GM04503 (cell line): ENCODE measurements around the gene CHRNA1.

Experiments
- DNase-seq: peaks from one replicate; pipeline ENCODE4 v3.0.0-alpha.2; 2012; ENCODE audit warnings: low read depth

The CHRNA1 gene

DNA sequence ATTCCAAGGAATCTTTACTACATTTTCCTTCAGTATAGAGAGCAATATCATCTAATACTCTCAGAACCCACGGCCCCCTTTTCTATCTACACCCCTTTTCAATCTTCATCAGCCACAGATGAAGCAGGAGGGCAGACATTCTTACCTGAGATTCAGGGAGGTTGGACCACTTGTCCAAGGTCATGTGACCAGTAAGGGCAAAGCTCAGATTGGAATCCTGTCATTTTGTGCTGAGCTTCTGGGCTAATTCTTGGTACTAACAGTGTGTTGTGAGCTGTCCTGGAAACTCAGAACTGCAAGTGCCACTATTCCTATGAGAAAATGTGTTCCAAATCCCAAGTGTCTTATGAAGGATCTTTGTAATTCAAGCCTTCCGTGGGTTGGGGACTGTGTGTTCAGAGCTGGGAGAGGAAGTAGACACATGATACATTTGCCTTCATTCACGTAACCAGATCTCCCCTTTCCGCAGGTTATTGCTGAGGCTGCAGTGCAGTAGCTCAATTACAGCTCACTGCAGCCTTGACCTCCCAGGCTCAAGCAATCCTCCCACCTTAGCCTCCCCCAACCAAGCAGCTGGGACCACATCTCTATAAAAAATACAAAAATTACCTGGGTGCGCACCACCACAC, 3.3 kb downstream of the CHRNA1 start:
- DNase-seq, result no peak

DNA sequence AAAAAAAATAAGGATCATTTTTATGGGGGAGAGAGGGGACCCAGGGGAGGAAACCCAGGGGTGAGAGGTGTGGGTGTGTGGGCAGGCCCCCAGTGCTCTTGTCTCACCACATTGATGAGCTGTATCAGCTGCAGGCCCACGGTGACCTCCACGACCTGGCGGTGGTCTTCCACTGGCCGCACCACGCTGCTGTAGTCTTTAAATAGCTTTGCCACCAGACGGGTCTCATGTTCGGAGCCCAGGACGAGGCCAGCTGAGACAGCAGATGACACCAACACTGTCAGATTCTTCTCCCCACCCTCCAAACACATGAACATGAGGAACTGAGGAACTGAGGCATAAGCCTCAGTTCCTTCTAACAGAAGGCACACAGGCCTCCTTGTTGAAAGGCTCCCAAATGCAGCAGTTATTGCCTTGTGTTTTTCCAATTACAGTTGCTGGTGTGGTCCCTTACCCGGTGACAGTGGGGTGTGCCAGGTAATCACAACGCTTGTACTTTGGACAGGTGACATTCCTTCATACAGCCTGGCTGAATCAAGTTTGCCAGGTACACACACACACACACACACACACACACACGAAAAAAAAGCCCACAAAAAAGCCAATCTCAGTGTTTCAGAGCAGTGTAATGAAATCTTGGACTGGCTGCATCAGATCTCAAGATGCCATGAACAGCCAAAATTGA, 4.7 kb downstream of the CHRNA1 start:
- no peak for DNase-seq

DNA sequence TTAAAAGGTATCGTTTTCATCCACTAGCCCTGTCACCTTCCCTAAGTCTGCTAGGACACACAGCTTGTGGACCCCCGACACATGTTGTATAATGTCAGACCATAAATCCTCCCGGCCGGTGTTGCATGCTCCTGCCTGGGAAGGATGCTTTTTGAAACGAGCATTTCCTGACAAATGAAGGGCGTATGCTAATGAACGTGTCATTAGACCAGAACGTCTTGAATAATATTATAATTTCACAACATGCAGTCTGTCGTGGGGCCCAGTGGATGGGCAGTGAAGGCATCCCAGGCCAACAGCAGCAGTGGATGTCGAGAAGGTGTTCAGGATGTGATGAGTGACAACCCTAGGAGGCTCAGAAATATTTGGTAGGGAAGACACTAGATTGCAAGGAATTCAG, 7.5 kb downstream of the CHRNA1 start:
- no peak for DNase-seq

DNA sequence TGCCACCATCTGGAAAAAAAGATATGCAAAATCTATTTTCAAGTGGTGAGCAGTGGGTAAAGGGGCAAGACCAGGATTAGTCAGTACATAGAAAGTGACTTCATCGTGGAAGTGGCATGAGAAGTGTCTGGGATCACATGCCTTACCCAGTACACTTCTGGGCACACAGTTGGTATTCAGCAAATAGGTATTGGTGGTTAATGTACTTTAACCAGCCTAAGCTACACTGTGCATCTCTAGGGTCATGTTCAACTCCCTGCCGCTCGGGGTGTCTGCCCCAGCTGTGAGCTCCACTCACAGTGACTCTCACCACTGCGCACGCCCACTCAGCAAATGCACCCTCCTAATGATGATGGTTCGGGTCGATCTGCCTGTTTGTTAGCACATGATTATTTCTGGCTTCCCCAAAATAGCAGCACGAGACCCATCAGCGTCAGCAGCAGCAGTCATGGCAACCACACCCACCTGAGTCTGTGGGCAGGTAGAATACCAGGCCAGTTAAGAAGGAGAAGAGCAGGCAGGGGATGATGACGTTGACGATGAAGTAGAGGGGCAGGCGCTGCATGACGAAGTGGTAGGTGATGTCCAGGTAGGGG, 11.1 kb downstream of the CHRNA1 start:
- DNase-seq, result no peak

DNA sequence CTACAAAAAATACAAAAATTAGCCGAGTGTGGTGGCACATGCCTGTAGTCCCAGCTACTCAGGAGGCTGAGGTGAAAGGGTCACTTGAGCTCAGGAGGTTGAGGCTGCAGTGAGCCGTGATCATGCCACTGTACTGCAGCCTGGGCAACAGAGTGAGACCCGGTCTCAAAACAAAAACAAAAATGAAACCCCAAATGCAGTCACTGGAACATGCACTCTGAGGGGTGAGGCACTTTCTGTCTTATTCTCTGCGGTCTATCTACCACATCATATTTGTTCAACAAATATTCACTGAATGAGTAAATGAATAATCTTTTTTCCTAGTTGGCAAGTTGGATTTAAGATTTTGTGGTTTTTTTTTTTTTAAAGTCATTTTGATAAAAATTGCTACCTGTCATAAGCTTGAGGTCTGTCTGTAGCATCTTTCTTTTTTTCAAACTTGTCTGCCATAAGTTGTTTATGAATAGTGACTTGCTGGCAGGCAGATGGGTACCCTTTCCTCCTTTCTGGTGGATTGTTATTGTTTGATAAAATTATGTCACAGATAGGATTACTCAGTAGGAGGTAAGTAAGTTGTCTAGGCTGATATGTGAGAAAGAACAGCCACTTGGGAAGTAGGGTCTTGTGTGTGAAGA, 11.8 kb downstream of the CHRNA1 start:
- DNase-seq, result no peak

DNA sequence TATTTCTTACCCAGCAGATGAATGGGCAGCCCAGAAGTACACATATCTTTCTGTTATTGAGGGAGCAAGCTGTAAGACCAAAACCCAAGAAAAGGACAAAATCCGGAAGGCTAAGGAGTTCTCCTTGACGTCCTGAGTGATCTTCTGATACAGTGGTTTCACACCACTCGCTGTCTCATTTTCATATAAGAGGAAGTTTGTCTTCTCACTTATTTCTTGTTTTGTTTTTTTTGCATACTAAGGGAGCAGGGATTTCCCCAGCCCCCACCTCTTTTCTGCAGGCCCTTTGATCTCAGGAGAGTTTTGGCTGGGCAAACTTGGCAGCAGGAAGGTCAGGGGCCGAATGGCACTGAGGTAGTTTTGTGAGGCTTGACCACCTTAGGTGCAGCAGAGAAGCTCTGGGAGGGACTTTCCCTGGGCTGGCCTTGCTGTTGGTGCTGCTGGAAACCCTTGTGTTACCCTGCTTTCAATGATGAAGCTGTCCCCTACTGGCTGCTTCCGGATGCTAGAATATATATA, 13.3 kb downstream of the CHRNA1 start:
- no peak for DNase-seq

DNA sequence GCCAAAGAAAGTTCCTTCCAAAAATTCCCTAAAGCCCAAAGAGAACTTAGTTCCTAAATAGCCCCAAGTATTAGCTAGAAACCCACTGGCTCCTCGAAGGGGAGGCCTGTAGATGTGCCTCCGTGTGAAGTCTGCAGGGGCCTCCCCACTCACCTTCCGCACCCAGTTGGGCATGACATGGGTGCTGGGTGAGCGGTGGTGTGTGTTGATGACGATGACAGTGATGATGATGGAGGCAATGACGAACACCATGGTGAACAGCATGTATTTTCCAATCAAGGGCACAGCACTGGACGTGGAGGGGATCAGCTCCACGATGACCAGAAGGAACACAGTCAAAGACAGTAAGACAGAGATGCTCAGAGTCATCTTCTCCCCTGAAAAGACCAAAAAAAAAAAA, 14.5 kb downstream of the CHRNA1 start:
- no peak for DNase-seq

DNA sequence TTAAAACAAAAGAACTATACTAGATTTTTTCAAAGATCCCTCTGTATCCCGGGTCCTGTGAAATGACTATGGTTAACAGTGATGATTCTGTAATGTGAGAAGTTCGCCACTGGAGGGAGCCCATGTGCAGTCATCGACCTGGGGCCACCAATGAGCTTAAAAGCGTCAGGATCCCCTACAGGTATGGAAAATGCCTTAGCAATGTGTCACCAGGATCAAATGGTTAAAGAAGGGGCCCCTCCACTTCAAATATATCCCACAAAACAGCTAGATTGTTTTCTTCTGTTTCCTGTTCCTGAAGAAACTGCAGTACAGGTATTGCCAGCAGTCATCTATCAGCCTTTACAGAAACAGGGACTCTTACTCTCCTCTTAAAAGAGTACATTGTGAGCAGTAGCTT, 15.3 kb downstream of the CHRNA1 start:
- DNase-seq, result no peak

DNA sequence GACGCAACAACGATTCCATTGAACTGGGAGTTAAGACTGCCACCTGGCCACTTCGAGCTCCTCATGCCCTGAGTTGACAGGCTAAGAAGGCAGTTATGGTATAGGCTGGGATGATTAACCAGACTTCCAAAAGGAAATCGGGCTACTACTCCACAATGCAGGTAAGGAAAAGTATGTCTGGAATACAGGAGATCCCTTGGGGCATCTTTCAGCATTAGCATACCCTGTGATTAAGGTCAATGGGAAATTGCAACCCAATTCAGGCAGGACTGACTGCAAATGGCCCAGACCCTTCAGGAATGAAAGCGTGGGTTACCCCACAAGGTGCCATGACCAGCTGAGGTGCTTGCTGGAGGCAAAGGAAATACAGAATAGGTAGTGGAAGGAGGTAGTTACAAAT, 19.1 kb downstream of the CHRNA1 start:
- no peak for DNase-seq

DNA sequence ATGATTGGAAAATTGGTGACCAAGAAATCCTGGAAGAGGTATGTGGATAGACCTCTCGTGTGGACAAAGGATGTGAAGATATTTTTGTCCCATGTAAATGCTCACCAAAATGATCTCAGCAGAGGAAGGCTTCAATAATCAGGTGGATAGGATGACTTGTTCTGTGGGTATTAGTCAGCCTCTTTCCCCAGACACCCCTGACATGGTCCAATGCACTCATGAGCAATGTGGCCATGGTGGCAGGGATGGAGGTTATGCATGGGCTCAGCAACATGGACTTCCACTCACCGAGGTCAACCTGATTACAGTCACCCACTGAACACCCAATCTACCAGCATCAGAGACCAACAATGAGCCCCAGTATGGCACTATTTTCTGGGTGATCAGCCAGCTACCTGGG, 20.2 kb downstream of the CHRNA1 start:
- DNase-seq, result no peak

DNA sequence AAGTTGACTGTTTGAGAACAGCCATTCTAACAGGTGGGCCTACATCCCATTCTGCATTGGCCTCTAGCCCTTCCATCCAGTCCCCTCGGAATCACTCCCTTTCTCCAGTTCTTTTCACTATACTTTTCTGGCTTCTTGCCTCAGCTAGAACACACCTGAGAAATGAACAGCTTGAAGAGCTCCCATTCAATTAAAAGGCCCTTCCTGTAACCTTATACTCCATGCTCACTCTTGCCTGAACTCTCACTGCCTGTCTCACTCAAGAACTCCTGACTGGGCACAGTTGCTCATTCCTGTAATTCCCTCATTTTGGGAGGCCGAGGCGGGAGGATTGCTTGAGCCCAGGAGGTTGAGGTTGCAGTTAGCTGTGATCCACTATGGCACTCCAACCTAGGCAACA, 23.6 kb downstream of the CHRNA1 start:
- DNase-seq, result no peak

DNA sequence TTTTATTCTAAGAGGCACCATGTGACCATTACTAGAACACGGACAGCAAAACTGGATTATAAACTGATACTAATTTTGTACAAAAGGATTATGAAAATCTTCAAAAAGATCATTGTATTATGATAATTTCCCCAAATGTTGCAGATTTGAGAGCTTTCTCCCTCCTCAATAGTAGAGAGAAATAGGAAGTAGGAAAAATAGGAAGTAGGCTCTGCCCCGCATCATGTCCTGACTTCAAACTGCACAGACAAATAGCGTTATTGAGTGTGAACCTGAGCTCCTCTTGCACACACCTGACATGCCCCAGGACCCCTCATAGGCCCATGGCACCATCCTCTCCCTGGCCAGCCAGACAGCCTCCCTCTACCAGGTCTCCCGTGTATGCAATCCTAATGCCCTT, 25.4 kb downstream of the CHRNA1 start:
- DNase-seq, result no peak

DNA sequence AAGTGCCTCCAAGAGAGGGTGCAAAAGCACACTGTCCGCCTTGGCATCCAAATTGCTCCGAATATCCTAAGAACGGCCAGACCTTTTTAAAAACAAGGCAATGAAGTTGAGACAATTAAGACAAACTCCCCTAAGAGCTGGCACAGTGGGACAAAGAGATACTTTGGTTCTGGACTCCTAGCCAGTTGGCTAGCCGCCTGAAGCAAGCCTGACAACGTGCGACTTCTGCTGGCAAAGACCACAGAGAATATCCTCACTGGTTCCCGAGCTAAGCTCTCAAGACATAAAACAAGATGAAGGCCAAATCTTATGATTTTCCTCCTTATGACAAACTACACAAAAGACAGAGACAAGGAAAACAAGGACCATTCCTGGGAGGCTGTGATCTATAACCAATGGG, 32.7 kb downstream of the CHRNA1 start:
- DNase-seq, result no peak

DNA sequence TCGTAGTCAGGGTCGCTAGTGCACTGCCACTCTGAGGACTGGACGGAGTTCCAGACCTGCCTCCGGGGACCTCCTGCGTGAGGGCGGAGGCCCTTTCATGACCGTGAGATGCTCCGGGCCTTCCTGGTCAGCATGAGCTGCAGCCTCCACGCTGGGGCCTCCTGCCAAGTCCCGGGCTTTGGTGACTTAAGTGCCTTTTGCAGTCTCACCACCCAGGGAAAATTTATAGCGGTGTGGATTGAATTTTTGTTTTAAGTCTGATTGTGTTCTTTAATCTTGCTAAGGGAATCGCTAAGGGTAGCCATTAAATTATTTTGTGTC, 33.6 kb downstream of the CHRNA1 start:
- no peak for DNase-seq

DNA sequence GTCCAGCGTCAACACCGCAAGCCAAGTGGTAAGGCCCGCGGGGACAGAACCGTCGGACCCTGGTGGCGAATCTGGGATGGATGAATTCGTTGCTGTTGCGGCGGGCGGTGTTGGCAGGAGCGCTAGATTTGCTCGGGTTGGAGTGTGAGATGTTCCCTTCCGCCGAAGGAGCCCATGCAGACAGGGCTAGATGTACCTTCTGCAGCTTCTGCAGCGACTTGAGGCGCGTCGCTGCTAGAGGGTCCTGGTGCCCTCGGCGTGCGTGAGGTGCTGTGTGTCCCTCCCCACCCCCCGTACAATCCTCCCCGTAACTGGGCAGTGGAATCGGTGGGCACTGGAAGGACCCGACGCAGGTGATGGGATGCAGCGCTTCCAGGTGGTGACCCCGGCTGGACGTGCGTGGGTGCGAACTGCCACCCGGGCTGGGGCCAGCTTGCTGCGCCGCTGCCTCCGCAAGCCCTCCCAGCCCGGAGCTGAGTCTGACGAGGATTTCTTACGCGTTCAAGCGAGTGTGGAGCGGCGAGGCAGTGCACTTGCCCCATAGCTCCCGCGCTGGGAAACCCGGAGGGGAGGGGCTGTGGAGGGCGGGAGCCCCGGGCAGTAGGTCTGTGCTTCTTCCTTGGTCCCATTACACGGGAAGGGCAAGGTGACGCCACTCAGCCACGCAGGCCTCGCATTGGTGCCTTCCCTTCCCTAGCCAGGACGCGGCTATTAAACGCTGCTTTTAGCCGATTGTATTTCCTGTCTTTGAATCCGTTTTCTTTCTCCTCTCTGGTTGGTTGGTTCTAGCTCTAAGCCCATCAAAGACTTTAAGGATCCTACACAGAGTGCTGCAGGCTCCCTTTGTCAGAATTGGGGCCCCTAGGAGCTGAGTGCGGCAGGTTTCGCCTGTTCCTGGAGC, 34.2 kb downstream of the CHRNA1 start:
- DNase-seq, result no peak

DNA sequence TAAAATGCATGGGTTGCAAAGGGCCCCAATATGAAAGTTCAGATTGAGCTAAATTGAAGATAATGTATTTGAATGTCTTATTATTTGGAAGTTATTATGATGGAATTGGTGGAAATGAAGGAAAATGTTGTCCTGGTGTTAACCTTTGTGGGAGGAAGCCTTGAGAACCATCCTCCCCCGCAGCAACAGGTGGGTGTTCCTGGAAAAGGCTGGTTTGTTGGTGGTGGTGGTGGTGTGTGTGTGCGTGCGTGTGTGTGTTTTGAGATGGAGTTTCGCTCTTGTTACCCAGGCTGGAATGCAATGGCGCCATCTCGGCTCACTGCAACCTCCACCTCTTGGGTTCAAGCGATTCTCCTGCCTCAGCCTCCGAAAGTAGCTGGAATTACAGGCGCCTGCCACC, 36.2 kb downstream of the CHRNA1 start:
- no peak for DNase-seq

DNA sequence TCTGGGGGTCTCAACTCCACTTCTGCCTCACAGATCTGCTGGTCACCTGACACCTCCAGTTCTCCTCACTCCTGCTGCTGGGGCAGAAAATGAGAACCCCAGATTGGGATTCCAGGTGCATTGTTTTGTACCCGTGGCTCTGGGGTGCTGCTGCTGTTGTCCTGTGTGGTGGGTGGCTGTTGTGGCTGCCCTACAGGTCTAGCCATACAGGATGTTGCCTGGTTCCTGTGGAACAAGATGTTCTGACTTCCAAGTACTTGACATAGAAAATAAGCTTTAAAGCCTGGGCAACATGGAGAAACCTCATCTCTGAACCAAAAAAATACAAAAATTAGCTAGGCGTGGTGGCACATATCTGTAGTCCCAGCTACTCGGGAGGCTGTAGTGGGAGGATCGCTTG, 38.1 kb downstream of the CHRNA1 start:
- DNase-seq, result no peak

DNA sequence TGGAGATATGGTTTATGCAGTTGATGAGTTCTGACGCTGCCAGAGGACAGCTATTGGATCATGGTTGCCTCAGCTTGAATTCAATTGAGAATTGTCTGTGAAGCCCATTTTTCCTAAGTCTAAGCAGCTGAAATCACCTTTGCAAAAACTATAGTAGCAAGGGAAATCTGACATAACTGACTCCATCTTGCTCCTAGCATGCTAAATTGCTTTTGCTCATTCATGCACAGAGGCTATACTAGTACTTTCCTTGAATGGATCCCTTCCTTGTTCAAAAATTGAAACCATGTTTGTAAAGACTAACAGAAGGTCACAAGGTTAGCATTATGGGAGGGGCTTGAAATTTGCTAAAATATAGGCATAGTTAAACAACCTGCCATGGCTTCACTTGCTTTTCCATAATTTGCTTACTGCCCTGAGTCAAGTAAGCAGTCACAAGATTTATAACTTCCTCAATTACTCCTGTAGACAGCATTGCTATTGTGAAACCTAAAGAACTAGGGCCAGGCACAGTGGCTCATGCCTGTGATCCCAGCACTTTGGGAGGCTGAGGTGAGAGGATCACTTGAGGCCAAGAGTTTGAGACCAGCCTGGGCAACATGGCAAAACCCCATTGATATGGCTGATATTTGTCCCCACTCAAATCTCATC, 41.2 kb downstream of the CHRNA1 start:
- no peak for DNase-seq

DNA sequence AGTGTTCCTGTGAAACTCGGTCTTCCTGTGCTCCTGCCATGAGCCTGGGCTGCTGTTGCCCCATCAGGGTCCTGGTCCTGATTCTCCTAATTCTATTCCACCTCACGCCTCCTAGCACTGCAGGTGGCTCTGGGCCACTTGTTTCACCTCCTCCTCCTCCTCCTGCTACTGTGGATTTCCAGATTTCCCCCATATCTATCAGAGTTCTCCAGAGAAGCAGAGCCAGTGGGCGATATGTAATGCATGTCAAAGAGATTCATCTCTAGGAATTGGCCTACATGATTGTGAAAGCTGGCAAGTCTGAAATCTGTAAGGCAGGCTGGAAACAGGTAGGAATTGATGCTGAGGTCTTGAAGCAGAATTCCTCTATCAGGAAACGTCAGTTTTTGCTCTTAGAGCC, 45.3 kb downstream of the CHRNA1 start:
- no peak for DNase-seq

DNA sequence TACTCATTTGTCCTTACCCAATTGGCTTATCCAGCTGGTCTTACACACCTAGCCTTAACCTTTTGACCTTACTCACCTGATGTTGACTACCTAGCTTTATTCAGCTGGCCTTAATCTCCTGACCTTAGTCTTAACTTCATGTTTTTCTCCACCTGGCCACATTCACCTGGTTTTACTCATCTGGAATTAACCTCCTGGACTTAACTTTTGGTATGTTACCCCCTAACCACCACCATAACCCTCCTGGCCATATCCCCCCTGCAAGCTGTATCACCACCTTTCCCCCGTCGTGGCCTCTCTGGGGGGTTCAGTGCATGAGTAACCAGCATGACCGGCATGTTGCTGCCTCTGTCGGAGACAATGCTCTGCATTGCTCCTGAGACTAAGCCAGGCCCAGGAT, 45.7 kb downstream of the CHRNA1 start:
- DNase-seq, result no peak

DNA sequence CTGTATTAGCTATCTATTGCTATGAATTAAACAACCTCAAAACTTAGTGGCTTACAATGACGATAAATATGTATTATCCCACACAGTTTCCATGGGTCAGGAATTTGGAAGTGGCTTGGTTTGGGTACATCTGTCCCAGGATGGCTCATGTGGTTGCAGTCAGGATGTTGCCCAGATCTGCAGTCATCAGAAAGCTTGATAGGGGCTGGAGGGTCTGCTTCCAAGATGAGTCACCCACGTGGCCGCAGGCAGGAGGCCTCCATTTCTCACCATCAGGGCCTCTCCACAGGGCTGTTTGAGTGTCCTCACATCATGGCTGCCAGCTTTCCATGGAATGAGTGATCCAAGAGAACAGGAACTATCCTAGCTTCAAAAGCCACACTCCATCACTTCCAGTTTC, 46.4 kb downstream of the CHRNA1 start:
- DNase-seq, result no peak

DNA sequence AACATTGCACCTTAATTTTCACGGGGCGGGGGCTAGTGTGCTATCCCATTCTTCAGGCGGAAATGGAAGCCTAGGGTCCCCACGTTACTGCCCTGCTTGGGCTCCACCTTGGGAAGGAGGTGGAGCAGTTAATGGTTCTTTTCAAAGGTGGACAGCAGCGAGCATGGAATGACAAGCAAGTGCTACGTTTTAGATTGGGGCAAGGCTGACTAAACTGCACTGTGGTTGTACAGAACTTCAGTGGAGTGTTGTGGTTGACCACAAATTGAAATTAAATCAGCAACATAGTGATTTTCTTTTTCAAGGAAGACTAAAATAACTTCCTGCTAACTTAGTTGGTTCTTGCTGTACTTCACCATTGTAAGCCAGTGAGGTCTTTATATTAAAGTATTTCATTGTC, 47.0 kb downstream of the CHRNA1 start:
- DNase-seq, result no peak
